ENCODE measurements around the gene EGFLAM. TPM values are rescaled to one million over a fixed set of nuclear protein-coding genes. Genes with fewer than 3 reads are reported as not detected.

EGFLAM gene
- total RNA-seq, 1 experiment from 2014 or later = 1.1 TPM

GRCh38 chr5:38319491-38319890 lies 61.1 kb downstream of the EGFLAM start (continued):
- TF ChIP-seq STAT6 (CRISPR knock-in tag; conservative IDR thresholded peaks at IDR 0.05; ENCODE audit: low read depth) (no peak), NR1H2 (CRISPR knock-in tag; IDR thresholded peaks at IDR 0.05) (no peak), EMX1 (CRISPR knock-in tag; IDR thresholded peaks at IDR 0.05) (no peak), HMGA2 (CRISPR knock-in tag; IDR thresholded peaks at IDR 0.05) (no peak), ZNF512 (CRISPR knock-in tag; IDR thresholded peaks at IDR 0.05; ENCODE audit: borderline replicate concordance) (no peak), RELA (CRISPR knock-in tag; IDR thresholded peaks at IDR 0.05; ENCODE audit: borderline replicate concordance) (no peak), ZNF121 (CRISPR knock-in tag; IDR thresholded peaks at IDR 0.05) (no peak), OVOL2 (CRISPR knock-in tag; IDR thresholded peaks at IDR 0.05; ENCODE audit: borderline replicate concordance) (no peak), E2F5 (CRISPR knock-in tag; IDR thresholded peaks at IDR 0.05) (no peak)

- ATAC-seq (no peak), DNase-seq (ENCODE audit: low spot score) (no peak)
- no peak for TF ChIP-seq OVOL2 (CRISPR knock-in tag; IDR thresholded peaks at IDR 0.05; ENCODE audit: borderline replicate concordance)
- no peak for TF ChIP-seq NR2C2 (CRISPR knock-in tag; IDR thresholded peaks at IDR 0.05)
- TF ChIP-seq ATF1 (CRISPR knock-in tag; IDR thresholded peaks at IDR 0.05) = no peak
- no peak for TF ChIP-seq ZNF121 (CRISPR knock-in tag; IDR thresholded peaks at IDR 0.05)
- no peak for TF ChIP-seq FOXK1 (CRISPR knock-in tag; IDR thresholded peaks at IDR 0.05)
- TF ChIP-seq SMAD3 (CRISPR knock-in tag; IDR thresholded peaks at IDR 0.05; ENCODE audit: borderline replicate concordance) = no peak
- TF ChIP-seq AR (CRISPR knock-in tag; IDR thresholded peaks at IDR 0.05) = no peak
- no peak for TF ChIP-seq JUN (CRISPR knock-in tag; IDR thresholded peaks at IDR 0.05)
- no peak for TF ChIP-seq NR3C1 (CRISPR knock-in tag; conservative IDR thresholded peaks at IDR 0.05; ENCODE audit: low read depth)
- no peak for TF ChIP-seq ZNF425 (CRISPR knock-in tag; conservative IDR thresholded peaks at IDR 0.05)
- no peak for TF ChIP-seq KAT7 (CRISPR knock-in tag; IDR thresholded peaks at IDR 0.05; ENCODE audit: borderline replicate concordance)
- TF ChIP-seq GABPB1 (CRISPR knock-in tag; IDR thresholded peaks at IDR 0.05) = no peak
- peaks cover 23% of the 10 kb centered on the region for H3K9me3 Mint-ChIP-seq
- ChIA-PET POLR2A (no interaction called here), CTCF (no interaction called here)
- H3K27me3 Mint-ChIP-seq (ENCODE audit: low read depth) = no peaks in the 10 kb centered on the region
- H3K4me3 Mint-ChIP-seq = no peak overlapping the region
- no peaks in the 10 kb centered on the region for H3K4me1 Mint-ChIP-seq
- no peak overlapping the region for H3K27ac Mint-ChIP-seq
- H3K36me3 Mint-ChIP-seq = peaks cover 5% of the 10 kb centered on the region; the same call in 1 of the 2 replicates
Observed at GRCh38 chr5:38321978-38322377, 63.6 kb downstream of the EGFLAM start.
